A549 treated with RU486 at 1 μM for 4 hours (cell line): ENCODE measurements around the gene RPL9. TPM values are rescaled to one million over a fixed set of nuclear protein-coding genes. Genes with fewer than 3 reads are reported as not detected.

Experiments
- total RNA-seq: library from RNA; stranded (reverse); fragments of 200-300 nt; extraction: Qiagen RNA extraction; gene quantifications from 5 replicates; pipeline ENCODE4 v1.2.3, GENCODE V29; 2022; ENCODE audit warnings: low read depth

The RPL9 gene
- total RNA-seq = 847 to 1,812 TPM (median 993 TPM) in 5 replicates

DNA sequence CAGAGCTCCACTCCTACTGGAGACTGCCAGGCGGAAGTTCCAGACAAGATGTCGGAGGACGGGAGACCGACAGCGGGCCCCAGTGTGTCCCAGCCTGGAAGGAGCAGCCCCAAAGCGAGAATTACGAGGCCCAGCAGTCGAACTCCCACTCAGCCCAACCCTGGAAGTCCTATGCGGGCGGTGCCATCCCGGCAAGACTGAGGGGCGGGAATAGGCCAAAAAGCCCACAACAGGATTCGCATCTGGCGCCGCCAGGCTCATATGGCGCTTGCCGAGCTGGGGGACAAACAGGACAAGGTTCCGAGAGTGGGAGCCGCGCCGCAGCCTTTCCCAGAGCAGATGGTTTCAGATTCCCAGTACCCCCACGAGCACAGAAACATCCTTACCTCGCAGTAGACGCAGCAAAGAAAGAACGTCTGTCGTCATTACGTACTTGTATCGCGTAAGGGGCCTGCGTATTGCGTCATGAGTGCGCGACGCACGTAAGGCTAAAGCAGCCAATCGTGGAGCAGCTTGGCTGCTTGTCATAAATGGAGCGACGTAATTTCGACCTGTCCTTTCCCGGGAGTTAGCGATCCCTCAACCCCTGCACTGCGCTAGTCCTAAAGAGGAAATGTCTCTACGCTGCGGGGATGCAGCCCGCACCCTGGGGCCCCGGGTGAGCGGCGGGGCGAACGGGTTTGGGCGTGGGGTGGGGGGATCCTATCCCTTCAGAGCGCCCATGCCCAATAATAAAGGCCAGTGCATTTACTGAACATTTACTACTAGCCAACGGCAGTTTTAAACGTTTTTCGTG lies at the start of gene RPL9, which contains the start of gene LIAS:
Gene RPL9 (minus strand): TSS at position 418 of the 796 bp plus-strand sequence. CDS start 483 bp downstream, outside the sequence.
Gene LIAS (plus strand): TSS at position 552 of the 796 bp plus-strand sequence. CDS start 62 bp downstream, at position 614.

DNA sequence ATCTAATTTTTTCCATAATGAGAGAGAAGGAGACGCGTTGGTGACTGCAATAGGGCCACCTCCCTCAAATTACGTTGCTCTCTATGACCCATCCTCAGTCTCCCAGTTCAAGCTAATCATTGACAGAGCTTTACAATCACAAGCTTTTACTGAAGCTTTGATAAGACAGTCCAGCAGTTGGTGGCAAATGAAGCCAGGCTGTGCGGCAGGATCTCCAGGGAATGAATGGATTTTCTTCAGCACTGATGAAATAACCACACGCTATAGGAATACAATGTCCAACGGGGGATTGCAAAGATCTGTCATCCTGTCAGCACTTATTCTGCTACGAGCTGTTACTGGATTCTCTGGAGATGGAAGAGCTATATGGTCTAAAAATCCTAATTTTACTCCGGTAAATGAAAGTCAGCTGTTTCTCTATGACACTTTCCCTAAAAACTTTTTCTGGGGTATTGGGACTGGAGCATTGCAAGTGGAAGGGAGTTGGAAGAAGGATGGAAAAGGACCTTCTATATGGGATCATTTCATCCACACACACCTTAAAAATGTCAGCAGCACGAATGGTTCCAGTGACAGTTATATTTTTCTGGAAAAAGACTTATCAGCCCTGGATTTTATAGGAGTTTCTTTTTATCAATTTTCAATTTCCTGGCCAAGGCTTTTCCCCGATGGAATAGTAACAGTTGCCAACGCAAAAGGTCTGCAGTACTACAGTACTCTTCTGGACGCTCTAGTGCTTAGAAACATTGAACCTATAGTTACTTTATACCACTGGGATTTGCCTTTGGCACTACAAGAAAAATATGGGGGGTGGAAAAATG lies 51.7 kb downstream of the RPL9 start, which contains the start of gene KLB:
Gene KLB (plus strand): TSS at position 168 of the 821 bp plus-strand sequence. CDS start 20 bp downstream, at position 188.

Other genes starting within 250 kb of the RPL9 start
- 17.4 to 21.2 TPM (median 19.9 TPM) in 5 replicates for gene RFC1, start 92.6 kb downstream of the RPL9 start, total RNA-seq
- 0.06 to 0.18 TPM (median 0.13 TPM) in 5 replicates for gene KLB, start 52.0 kb downstream of the RPL9 start, total RNA-seq
- gene LIAS, start 134 bp upstream of the RPL9 start, total RNA-seq = 9.2 to 13.8 TPM (median 9.5 TPM) in 5 replicates
- 256 to 418 TPM (median 273 TPM) in 5 replicates for gene UGDH, start 68.5 kb upstream of the RPL9 start, total RNA-seq
- 14.3 to 20.0 TPM (median 18.1 TPM) in 5 replicates for gene SMIM14, start 179.9 kb upstream of the RPL9 start, total RNA-seq
- gene UBE2K, start 239.2 kb upstream of the RPL9 start, total RNA-seq = 64.5 to 99.2 TPM (median 80.8 TPM) in 5 replicates